Heart left ventricle (tissue), 13 donors: ENCODE data around the gene SAA4.

Experiments used
- CTCF ChIP-seq, 12 donors: fragments of 200-600 bp; sonication (generic) in 4 of 12; IDR thresholded peaks; one replicate each; pipeline versions ENCODE4 v1.5.0 to v1.8.0; 2018 to 2022; ENCODE audit warnings: antibody characterized with exemption in 12 of 12, mild to moderate bottlenecking in 5 of 12
- POLR2A ChIP-seq, 2 donors: fragments of 450-650 bp; IDR thresholded peaks; one replicate each; pipeline ENCODE4 v1.6.1; 2017; ENCODE audit warnings: antibody characterized with exemption in 2 of 2, mild to moderate bottlenecking in 2 of 2, moderate library complexity in 2 of 2
- donor health status: ischemic (EF 13 %, LVEDD 7.1; RV severe dilation, severe dysfunction).
- donor health status: DM: no; HTN: yes; CAD: no.
- donor health status: DM: no; HTN: no; CAD: no.
- donor health status: ischemic (EF 25% LVEDD 6.9; RV normal size, moderate dysfunction).
- donor health status: ischemic (EF 25% LVEDD 5.7; RV mildly dilated, moderate dysfunction).
- donor health status: ischemic (EF 35%, LVEDD 5.7; RV mildly dilated, moderate dysfunction).
- donor health status: nonischemic (EF 11% LVEDD 7.7; RV severe dilation, severe dysfunction).
- donor health status: DM: yes; HTN: yes; CAD: no.
- donor health status: PGD.
- donor health status: ischemic (EF 29% LVEDD 5.4; RV normal size, mild dysfunction).
- donor health status: nonischemic (EF 23%, LVEDD 6.1; RV moderate dilation, normal function).

GRCh38 chr11:18222814-18223421, 13.7 kb downstream of the SAA4 start:
- TF ChIP-seq CTCF (IDR thresholded peaks at IDR 0.05) = no peak
- TF ChIP-seq POLR2A (IDR thresholded peaks at IDR 0.05) = no peak
